ENCODE data around the gene GDA.

- TF ChIP-seq CTCF (IDR thresholded peaks at IDR 0.05) (no peak), POLR2A (IDR thresholded peaks at IDR 0.05) (no peak)
Measured at GRCh38 chr9:72210522-72210921, 61.3 kb downstream of the GDA start.
